A673 (cell line): Measurements from ENCODE around the gene PHF2.

ENCODE experiments used
- EZH2 ChIP-seq: fragments of 200-600 bp; sonication (generic); IDR thresholded peaks from 2 replicates; pipeline ENCODE4 v1.6.1; 2017; ENCODE audit warnings: borderline replicate concordance, low read depth, mild to moderate bottlenecking, mixed read lengths, antibody characterized with exemption, low read length; ENCODE audit not compliant: poor library complexity, severe bottlenecking
- TF ChIP-seq, protein P1 (sequence below): fragments of 300-800, 200-600 bp; sonication (generic); conservative IDR thresholded peaks from 2 replicates; pipeline ENCODE4 v1.5.1; 2017; ENCODE audit warnings: low read depth, mild to moderate bottlenecking, antibody characterized with exemption, low read length, moderate library complexity, mixed read lengths

DNA sequence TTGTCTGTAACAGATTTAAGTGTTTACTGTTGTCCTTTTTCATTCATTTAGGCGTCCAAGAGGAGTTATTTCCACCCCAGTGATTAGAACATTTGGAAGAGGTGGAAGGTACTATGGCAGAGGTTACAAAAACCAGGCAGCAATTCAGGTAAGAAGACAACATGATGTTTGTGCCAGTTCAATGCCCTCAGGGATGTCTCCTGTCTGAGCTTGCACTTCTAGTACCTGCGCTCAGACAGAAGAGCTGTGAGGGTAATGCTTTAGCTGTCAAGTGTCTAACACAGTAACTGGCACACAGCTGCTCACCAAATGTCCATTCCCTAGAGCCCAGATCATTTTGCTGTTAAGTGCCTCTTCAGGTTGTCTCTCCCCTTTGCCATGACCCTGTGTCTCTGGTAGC is 14.2 kb upstream of the PHF2 start:
- TF ChIP-seq EZH2: no peak
- TF ChIP-seq, protein P1, sequence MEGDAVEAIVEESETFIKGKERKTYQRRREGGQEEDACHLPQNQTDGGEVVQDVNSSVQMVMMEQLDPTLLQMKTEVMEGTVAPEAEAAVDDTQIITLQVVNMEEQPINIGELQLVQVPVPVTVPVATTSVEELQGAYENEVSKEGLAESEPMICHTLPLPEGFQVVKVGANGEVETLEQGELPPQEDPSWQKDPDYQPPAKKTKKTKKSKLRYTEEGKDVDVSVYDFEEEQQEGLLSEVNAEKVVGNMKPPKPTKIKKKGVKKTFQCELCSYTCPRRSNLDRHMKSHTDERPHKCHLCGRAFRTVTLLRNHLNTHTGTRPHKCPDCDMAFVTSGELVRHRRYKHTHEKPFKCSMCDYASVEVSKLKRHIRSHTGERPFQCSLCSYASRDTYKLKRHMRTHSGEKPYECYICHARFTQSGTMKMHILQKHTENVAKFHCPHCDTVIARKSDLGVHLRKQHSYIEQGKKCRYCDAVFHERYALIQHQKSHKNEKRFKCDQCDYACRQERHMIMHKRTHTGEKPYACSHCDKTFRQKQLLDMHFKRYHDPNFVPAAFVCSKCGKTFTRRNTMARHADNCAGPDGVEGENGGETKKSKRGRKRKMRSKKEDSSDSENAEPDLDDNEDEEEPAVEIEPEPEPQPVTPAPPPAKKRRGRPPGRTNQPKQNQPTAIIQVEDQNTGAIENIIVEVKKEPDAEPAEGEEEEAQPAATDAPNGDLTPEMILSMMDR: no peak
